GM12865 (cell line): ENCODE measurements around the gene AKR1C3.
"Not testable (repeated sequence)": the region's sequence is repeated elsewhere in the genome, so short reads cannot be mapped to it uniquely, and the experiment has no call there.

Experiments
- DNase-seq: peaks from one replicate; pipeline ENCODE4 v3.0.0; 2010; ENCODE audit warnings: low read depth
- H3K4me3 ChIP-seq: 2 replicates; pipeline ENCODE4 v1.5.1; 2011; ENCODE audit warnings: mild to moderate bottlenecking, low read depth, low read length, control low read depth
- CTCF ChIP-seq: IDR thresholded peaks from 2 replicates; pipeline ENCODE4 v1.5.1; 2011; ENCODE audit warnings: low read length, control low read depth, low read depth, inconsistent platforms; ENCODE audit not compliant: insufficient read depth; ENCODE audit errors: missing control alignments

Gene AKR1C3

GRCh38 chr10:5123886-5124285 is 29.7 kb downstream of the AKR1C3 start:
- H3K4me3 ChIP-seq, result no peak overlapping the region
- DNase-seq, result no peak
- no peak for TF ChIP-seq CTCF

- DNase-seq, result no peak
- TF ChIP-seq CTCF, result no peak
- no peak overlapping the region for H3K4me3 ChIP-seq
Measured at GRCh38 chr10:5125315-5126044, 31.3 kb downstream of the AKR1C3 start.

GRCh38 chr10:5135581-5135980 is 41.4 kb downstream of the AKR1C3 start:
- DNase-seq, result no peak
- TF ChIP-seq CTCF, result no peak
- no peak overlapping the region for H3K4me3 ChIP-seq

- no peak overlapping the region for H3K4me3 ChIP-seq
- DNase-seq, result no peak
- TF ChIP-seq CTCF, result no peak
Measured at GRCh38 chr10:5136468-5137087, 42.4 kb downstream of the AKR1C3 start.

- DNase-seq, result not testable (repeated sequence)
Measured at GRCh38 chr10:5137699-5138098, 43.5 kb downstream of the AKR1C3 start.

GRCh38 chr10:5142199-5142598 is 48.0 kb downstream of the AKR1C3 start:
- no peak for TF ChIP-seq CTCF
- no peak overlapping the region for H3K4me3 ChIP-seq

More at GRCh38 chr10:5137699-5138098, 43.5 kb downstream of the AKR1C3 start:
- not testable (repeated sequence) for H3K4me3 ChIP-seq

GRCh38 chr10:5143137-5143536 is 48.9 kb downstream of the AKR1C3 start:
- no peak overlapping the region for H3K4me3 ChIP-seq
- no peak for DNase-seq
- TF ChIP-seq CTCF, result no peak

More at GRCh38 chr10:5142199-5142598, 48.0 kb downstream of the AKR1C3 start:
- DNase-seq, result no peak
